ENCODE data around the gene SMIM7. TPM values are rescaled to one million over a fixed set of nuclear protein-coding genes. Genes with fewer than 3 reads are reported as not detected.
"Not testable (repeated sequence)": the region's sequence is repeated elsewhere in the genome, so short reads cannot be mapped to it uniquely, and the experiment has no call there.

Gene SMIM7
- total RNA-seq, 6 donors from 2014 or later = 71.8 to 129 (median 80.4) TPM

- Histone ChIP-seq H3K4me3 (no peak overlapping the region), H3K36me3 (peaks cover 0 to 19% (median 15%) of the 10 kb centered on the region in 4 donors), H3K27me3 (no peaks in the 10 kb centered on the region), H3K27ac (no peak overlapping the region), H3K4me1 (no peaks in the 10 kb centered on the region), H3K9me3 (peaks cover 0 to 12% (median 0%) of the 10 kb centered on the region in 4 donors)
- TF ChIP-seq POLR2A (IDR thresholded peaks at IDR 0.05) = no peak
- no peak for TF ChIP-seq CTCF (IDR thresholded peaks at IDR 0.05)
- ATAC-seq (ENCODE audit: low FRiP score in 2 of 2) (no peak), DNase-seq (no peak)
Observed at GRCh38 chr19:16677055-16677454, 17.1 kb upstream of the SMIM7 start.

- Histone ChIP-seq H3K4me3 (no peak overlapping the region), H3K4me1 (no peaks in the 10 kb centered on the region), H3K36me3 (peaks cover 0 to 13% (median 12%) of the 10 kb centered on the region in 4 donors), H3K27ac (no peak overlapping the region), H3K27me3 (no peaks in the 10 kb centered on the region), H3K9me3 (peaks cover 0 to 7% (median 0%) of the 10 kb centered on the region in 4 donors)
- DNase-seq (peak in 1 of 2 donors; percentile 39), ATAC-seq (ENCODE audit: low FRiP score in 2 of 2) (no peak)
- WGBS, 2 donors = 79 to 90% methylated on average over 15 of the region's 15 CpGs
- TF ChIP-seq POLR2AphosphoS5 (IDR thresholded peaks at IDR 0.05) (no peak), POLR2A (IDR thresholded peaks at IDR 0.05) (no peak), EP300 (IDR thresholded peaks at IDR 0.05) (no peak), CTCF (IDR thresholded peaks at IDR 0.05) (no peak)
Observed at GRCh38 chr19:16676101-16676798, 16.3 kb upstream of the SMIM7 start.

GRCh38 chr19:16673839-16674238 lies 13.9 kb upstream of the SMIM7 start:
- not testable (repeated sequence) for H3K27me3 ChIP-seq; H3K36me3 ChIP-seq; H3K4me3 ChIP-seq; DNase-seq; H3K27ac ChIP-seq; H3K4me1 ChIP-seq; ATAC-seq (ENCODE audit: low FRiP score in 2 of 2); H3K9me3 ChIP-seq
- WGBS, 2 donors = 73 to 76% methylated on average over 4 of the region's 4 CpGs

GRCh38 chr19:16673231-16673630 lies 13.3 kb upstream of the SMIM7 start:
- WGBS, 2 donors = 82 to 90% methylated on average over 3 of the region's 3 CpGs
- DNase-seq = no peak
- no peak for TF ChIP-seq CTCF (IDR thresholded peaks at IDR 0.05)
- no peak for TF ChIP-seq POLR2A (IDR thresholded peaks at IDR 0.05)
- Histone ChIP-seq H3K27me3 (no peaks in the 10 kb centered on the region), H3K4me1 (no peaks in the 10 kb centered on the region), H3K9me3 (no peaks in the 10 kb centered on the region), H3K4me3 (no peak overlapping the region), H3K27ac (peak overlapping the region in 1 of 4 donors; percentile 2), H3K36me3 (no peaks in the 10 kb centered on the region)
- ATAC-seq (ENCODE audit: low FRiP score in 2 of 2) = no peak

GRCh38 chr19:16671652-16672274 lies 11.8 kb upstream of the SMIM7 start:
- DNase-seq = no peak
- no peaks in the 10 kb centered on the region for H3K27me3 ChIP-seq
- no peak overlapping the region for H3K27ac ChIP-seq
- no peak for ATAC-seq (ENCODE audit: low FRiP score in 2 of 2)
- H3K4me1 ChIP-seq = no peaks in the 10 kb centered on the region
- H3K4me3 ChIP-seq = no peak overlapping the region
- no peaks in the 10 kb centered on the region for H3K9me3 ChIP-seq
- H3K36me3 ChIP-seq = no peaks in the 10 kb centered on the region
- 85 to 97% methylated on average over 8 to 11 of the region's 12 CpGs for WGBS, 2 donors
- TF ChIP-seq POLR2A (IDR thresholded peaks at IDR 0.05) (no peak), CTCF (IDR thresholded peaks at IDR 0.05) (no peak), POLR2AphosphoS5 (IDR thresholded peaks at IDR 0.05) (no peak), EP300 (IDR thresholded peaks at IDR 0.05) (no peak)
